GM21381 (cell line): ENCODE results near the gene CRTAC1.

ENCODE experiments used
- ATAC-seq: cut with Tn5 transposase; IDR thresholded peaks from one replicate; pipeline ENCODE4 v1.9.1; 2021; ENCODE audit warnings: mild to moderate bottlenecking, moderate library complexity; ENCODE audit not compliant: unreplicated experiment

Gene CRTAC1

GRCh38 chr10:97974526-97975525 lies 55.6 kb downstream of the CRTAC1 start:
- no peak for ATAC-seq

- ATAC-seq, result no peak
Measured at GRCh38 chr10:97974100-97974499, 56.3 kb downstream of the CRTAC1 start.

- no peak for ATAC-seq
Measured at GRCh38 chr10:97969538-97970079, 60.8 kb downstream of the CRTAC1 start.

GRCh38 chr10:97964748-97965147 lies 65.7 kb downstream of the CRTAC1 start:
- ATAC-seq, result no peak

- ATAC-seq, result no peak
Measured at GRCh38 chr10:97961945-97962344, 68.5 kb downstream of the CRTAC1 start.

GRCh38 chr10:97960269-97961056 lies 70.0 kb downstream of the CRTAC1 start:
- no peak for ATAC-seq

GRCh38 chr10:97949462-97949861 lies 81.0 kb downstream of the CRTAC1 start:
- ATAC-seq, result no peak

GRCh38 chr10:97948822-97949221 lies 81.6 kb downstream of the CRTAC1 start:
- ATAC-seq, result no peak

- ATAC-seq, result no peak
Measured at GRCh38 chr10:97944772-97945171, 85.6 kb downstream of the CRTAC1 start.

- no peak for ATAC-seq
Measured at GRCh38 chr10:97943294-97943693, 87.1 kb downstream of the CRTAC1 start.

- no peak for ATAC-seq
Measured at GRCh38 chr10:97940534-97940933, 89.9 kb downstream of the CRTAC1 start.

- no peak for ATAC-seq
Measured at GRCh38 chr10:97939446-97939990, 90.9 kb downstream of the CRTAC1 start.

- no peak for ATAC-seq
Measured at GRCh38 chr10:97937928-97938327, 92.5 kb downstream of the CRTAC1 start.

- ATAC-seq, result no peak
Measured at GRCh38 chr10:97937054-97937453, 93.4 kb downstream of the CRTAC1 start.

GRCh38 chr10:97936126-97936525 lies 94.3 kb downstream of the CRTAC1 start:
- ATAC-seq, result no peak

- ATAC-seq, result no peak
Measured at GRCh38 chr10:97932932-97933530, 97.4 kb downstream of the CRTAC1 start.

- ATAC-seq, result no peak
Measured at GRCh38 chr10:97931041-97931440, 99.4 kb downstream of the CRTAC1 start.

GRCh38 chr10:97928897-97929296 lies 101.5 kb downstream of the CRTAC1 start:
- ATAC-seq, result no peak

- ATAC-seq, result no peak
Measured at GRCh38 chr10:97927622-97928021, 102.8 kb downstream of the CRTAC1 start.

- no peak for ATAC-seq
Measured at GRCh38 chr10:97926055-97926454, 104.4 kb downstream of the CRTAC1 start.
